GM10266 (cell line): ENCODE results near the gene ATP1A2.

Source experiments
- DNase-seq: peaks from one replicate; pipeline ENCODE4 v3.0.0; 2012; ENCODE audit errors: extremely low spot score
- CTCF ChIP-seq: IDR thresholded peaks from 2 replicates; pipeline ENCODE4 v1.5.1; 2012; ENCODE audit warnings: mild to moderate bottlenecking, low read depth; ENCODE audit not compliant: control insufficient read depth, insufficient read depth; ENCODE audit errors: missing control alignments

The ATP1A2 gene

DNA sequence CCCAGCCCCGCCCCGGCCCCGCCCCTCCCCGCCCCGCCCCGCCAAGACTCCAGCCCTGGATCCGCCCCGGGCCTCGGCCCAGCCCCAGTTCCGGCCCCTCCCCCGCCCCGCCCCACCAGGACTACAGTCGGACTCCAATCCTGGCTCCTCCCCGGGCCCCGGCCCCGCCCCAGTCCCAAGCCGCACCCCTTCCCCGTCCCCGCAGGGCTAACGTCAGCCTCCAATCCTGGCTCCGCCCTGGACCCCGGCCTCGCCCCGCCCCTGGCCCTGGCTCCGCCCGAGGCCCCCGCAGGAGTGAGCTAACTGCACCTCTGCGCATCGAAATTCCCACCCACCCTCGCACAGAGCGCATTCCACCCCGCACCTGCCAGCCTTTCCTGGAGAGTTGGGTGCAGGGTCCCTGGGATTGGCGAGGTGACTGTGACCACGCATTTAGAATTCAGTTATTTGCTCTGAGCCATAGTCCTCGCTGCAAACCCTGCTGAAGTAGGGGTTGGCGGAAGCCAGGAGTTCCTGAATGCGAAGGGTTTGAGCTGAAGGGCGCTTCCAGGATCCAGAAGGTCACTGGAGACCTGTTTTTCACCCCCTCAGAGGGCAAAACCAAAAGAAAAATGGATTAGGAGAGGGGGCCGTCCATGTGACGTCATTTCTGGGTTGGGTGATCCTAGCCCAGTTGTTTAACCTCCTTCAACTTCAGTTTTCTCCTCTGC is 16.6 kb upstream of the ATP1A2 start:
- no peak for TF ChIP-seq CTCF
- DNase-seq: peak; percentile 99

DNA sequence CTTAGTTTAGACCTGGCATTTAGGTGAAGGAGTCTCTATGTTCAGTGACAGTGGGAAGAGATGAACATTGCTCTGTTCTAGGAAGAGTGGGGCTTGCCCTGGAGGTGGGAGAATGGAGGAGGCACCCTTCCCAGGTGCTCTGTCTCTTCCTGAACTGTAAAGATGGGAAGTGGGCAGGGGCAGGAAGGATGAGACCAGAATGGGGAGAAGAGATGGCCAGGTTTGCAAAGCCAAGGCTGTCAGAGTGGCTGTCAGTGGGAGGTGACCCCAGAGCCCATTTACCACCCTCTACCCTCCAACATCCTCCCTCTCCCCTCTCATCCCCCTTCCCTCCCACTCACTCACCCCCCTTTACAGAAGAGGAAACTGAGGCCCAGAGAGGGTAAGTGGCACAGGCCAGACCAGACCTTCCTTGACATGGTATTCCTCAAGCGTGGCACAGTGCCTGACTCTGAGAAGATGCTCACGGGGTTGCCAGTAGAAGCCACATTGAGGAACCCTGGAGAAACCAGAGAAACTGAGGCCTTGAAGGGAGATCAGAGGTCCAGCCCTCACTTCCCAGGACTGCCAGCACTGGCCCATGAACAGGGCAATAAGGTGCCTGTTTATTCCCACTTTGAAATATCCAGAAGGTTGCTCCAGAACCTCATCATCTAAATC is 15.7 kb upstream of the ATP1A2 start:
- no peak for DNase-seq
- no peak for TF ChIP-seq CTCF

- DNase-seq: peak; percentile 81
Measured at GRCh38 chr1:160101037-160101716, 14.4 kb upstream of the ATP1A2 start.

DNA sequence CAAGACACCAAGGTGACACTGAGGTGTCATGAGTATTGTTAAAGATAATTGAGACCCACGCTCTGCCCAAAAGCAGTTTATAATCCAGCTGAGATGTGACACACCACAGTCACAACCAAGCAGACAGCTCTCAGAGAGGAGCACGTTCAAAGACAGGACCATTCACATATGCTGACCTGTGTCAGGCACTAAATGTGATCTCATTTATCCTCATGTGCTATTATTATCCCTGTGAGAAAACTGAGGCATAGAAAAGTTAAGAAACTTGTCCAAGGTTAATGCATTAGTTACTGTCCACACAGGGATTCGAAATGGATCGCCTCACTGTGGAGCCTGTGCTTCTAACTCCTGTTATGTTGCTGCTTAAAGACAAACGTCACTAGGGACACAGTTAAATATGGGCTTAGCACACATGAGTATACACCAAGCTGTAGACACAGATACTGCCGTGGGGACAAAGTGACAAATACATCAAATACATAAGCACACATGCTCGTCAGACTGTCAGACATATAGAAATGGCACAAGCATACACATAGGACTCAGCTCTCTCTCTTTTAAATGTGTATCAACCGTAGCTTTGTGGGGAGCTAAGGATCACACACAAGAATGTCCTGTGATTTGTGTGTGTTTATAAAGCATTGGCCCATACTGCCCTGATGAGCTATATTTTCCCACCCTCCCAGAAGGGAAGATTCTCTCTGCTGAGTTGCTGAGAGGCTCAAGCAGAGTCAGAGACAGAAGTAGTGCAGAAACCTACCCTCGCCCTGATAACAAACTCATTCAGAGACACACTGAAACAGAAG is 13.6 kb upstream of the ATP1A2 start:
- DNase-seq: no peak
- TF ChIP-seq CTCF: no peak

More at GRCh38 chr1:160101037-160101716, 14.4 kb upstream of the ATP1A2 start:
- TF ChIP-seq CTCF: peak; percentile 90

DNA sequence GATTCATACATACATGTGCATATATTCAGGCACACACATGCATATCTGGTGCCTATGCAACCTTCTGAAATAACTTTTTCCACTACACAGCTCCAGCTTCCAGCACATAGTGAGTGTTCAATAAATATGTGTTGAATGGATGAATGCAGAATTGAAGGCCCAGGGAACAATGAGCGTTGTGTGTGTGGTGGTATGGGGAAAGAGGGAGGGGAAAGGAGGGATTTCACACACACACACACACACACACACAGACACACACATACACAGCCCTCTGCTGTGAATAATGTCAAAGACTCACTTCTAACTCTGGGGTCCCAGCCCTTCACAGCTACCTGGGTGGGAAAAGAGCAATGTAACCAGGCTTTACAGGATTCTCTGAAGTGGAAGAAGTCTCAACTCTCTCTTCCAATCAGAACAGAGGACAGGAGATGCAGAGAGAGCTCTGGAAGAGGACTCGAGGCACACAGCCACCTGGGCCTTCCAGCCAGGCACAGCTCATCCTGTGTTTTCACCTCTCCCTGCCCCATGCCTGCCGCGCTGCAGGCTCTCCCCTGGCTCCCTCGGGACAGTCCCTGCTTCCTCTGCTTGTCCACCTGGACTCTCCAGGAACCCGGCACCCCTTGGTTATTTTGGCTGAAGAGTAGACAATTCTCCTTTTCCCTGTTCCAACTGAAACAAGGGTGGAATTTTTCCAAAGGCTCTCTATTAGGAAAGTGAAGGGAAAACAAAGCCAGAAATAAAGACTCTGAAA is 11.7 kb upstream of the ATP1A2 start:
- TF ChIP-seq CTCF: no peak

GRCh38 chr1:160104486-160104885 is 11.1 kb upstream of the ATP1A2 start:
- TF ChIP-seq CTCF: no peak
- DNase-seq: no peak

More for the DNA sequence above, 11.7 kb upstream of the ATP1A2 start:
- no peak for DNase-seq
